ENCODE measurements around the gene GMCL1. TPM values are rescaled to one million over a fixed set of nuclear protein-coding genes. Genes with fewer than 3 reads are reported as not detected.
A peak's percentile ranks its signal among the peaks of the same experiment; 100 is the strongest.
"Not testable (repeated sequence)": the region's sequence is repeated elsewhere in the genome, so short reads cannot be mapped to it uniquely, and the experiment has no call there.

The GMCL1 gene
- 10.2 and 15.9 TPM in 2 replicates for total RNA-seq (2014; rRNA removed; shearing (Covaris generic))

GRCh38 chr2:69829256-69830044, at the start of gene GMCL1:
Gene GMCL1 (plus strand): TSS chr2:69829660. CDS start chr2:69829893, 233 bp downstream.
- DNase-seq (ENCODE audit: low spot score), result peak; percentile 95
- in situ Hi-C loops (cut with HindIII; ENCODE audit: low sequenced_read_pairs), result no loop called here

GRCh38 chr2:69780921-69781320, 48.5 kb upstream of the GMCL1 start:
- in situ Hi-C loops (cut with HindIII; ENCODE audit: low sequenced_read_pairs), result no loop called here
- no peak for DNase-seq (ENCODE audit: low spot score)

- in situ Hi-C loops (cut with HindIII; ENCODE audit: low sequenced_read_pairs), result no loop called here
- no peak for DNase-seq (ENCODE audit: low spot score)
Measured at GRCh38 chr2:69781321-69782248, 47.9 kb upstream of the GMCL1 start.

DNA sequence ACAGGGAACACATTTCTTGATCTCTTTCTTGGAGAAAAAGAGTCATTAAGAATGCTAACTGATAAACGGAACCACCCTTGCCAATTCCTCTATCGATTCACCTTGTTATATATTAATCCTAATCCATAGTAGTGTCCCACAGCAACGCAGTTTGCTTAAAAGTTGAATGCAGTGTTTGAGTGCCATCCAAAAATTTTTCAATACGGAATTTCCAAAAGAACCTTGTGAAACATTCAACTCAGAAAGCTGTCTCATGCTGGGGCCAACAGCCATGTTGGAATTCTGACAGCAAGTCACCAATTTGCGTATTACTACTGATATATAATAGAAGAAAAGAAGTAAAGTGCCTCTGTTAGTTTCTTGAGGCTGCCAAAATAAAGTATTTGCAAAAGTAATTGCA, 45.2 kb upstream of the GMCL1 start:
- in situ Hi-C loops (cut with HindIII; ENCODE audit: low sequenced_read_pairs), result no loop called here
- DNase-seq (ENCODE audit: low spot score), result no peak

DNA sequence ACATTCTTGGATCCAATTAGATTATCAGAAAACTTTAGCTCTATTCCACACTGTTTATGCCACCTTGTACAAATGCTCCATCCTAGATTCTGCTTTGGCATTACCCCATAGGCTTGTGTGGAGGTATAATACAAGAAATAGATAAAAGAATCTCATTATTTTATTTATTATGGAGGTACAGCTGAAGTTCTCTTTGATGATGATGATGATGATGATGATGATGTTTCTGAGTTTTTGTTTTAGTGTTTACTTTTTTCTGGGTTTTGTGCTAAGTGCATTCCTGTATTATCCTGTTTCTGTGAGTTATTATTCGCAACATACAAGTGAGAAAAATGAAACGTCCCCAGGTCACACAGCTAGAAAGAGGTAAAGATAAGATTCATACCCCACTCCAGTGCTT, 44.1 kb upstream of the GMCL1 start:
- in situ Hi-C loops (cut with HindIII; ENCODE audit: low sequenced_read_pairs), result no loop called here
- no peak for DNase-seq (ENCODE audit: low spot score)

DNA sequence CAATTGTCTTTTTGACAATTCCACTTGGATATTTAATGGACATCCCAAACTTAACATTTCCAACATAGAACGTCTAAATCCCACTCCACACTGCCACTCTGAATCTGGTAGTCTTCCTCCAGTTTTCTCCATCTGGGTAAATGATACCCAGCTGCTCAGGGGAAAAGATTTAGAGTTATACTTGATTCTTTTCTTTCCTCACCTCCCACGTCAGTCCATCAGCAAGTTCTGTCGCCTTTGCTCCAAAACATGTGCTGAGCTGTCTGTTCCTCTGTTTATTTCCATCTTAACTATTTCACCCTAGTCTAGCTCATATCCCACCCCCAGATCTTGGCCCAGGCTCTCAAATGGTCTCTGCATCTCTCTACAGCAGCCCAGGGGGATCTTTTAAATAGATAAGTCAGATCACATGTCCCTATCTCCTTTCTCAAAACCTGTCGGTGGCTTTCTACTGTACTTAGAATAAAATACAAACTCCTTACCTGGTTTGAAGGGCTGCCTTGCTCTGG, 43.4 kb upstream of the GMCL1 start:
- in situ Hi-C loops (cut with HindIII; ENCODE audit: low sequenced_read_pairs), result no loop called here
- no peak for DNase-seq (ENCODE audit: low spot score)

- peak; percentile 17 for DNase-seq (ENCODE audit: low spot score)
- in situ Hi-C loops (cut with HindIII; ENCODE audit: low sequenced_read_pairs), result no loop called here
Measured at GRCh38 chr2:69789175-69789721, 40.2 kb upstream of the GMCL1 start.

GRCh38 chr2:69789772-69790600, 39.5 kb upstream of the GMCL1 start:
- DNase-seq (ENCODE audit: low spot score), result peak; percentile 9
- in situ Hi-C loops (cut with HindIII; ENCODE audit: low sequenced_read_pairs), result no loop called here

DNA sequence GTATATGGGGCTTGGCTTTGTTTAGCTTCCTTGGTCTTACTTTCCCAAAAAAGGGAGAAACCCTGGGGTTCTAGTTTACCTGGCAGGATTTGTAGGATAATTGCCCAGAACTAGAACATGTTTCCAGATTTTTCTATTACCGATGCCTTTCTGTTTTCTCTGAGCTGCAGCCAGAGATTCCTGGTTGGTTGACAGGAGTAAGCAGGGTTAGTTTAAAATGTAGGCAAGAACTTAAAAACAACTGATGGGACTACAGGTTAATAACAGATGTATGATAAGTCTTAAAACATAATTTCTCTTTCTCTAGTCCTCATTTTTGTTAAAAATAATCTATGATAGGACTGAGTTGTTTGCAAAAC, 38.9 kb upstream of the GMCL1 start:
- in situ Hi-C loops (cut with HindIII; ENCODE audit: low sequenced_read_pairs), result no loop called here

GRCh38 chr2:69791045-69791444, 38.4 kb upstream of the GMCL1 start:
- in situ Hi-C loops (cut with HindIII; ENCODE audit: low sequenced_read_pairs), result no loop called here
- DNase-seq (ENCODE audit: low spot score), result no peak

More for the DNA sequence above, 38.9 kb upstream of the GMCL1 start:
- DNase-seq (ENCODE audit: low spot score), result peak; percentile 13

GRCh38 chr2:69796174-69796573, 33.3 kb upstream of the GMCL1 start:
- in situ Hi-C loops (cut with HindIII; ENCODE audit: low sequenced_read_pairs), result no loop called here
- DNase-seq (ENCODE audit: low spot score), result no peak

- no peak for DNase-seq (ENCODE audit: low spot score)
- in situ Hi-C loops (cut with HindIII; ENCODE audit: low sequenced_read_pairs), result no loop called here
Measured at GRCh38 chr2:69797235-69797634, 32.2 kb upstream of the GMCL1 start.

GRCh38 chr2:69797836-69798289, 31.6 kb upstream of the GMCL1 start:
- in situ Hi-C loops (cut with HindIII; ENCODE audit: low sequenced_read_pairs), result no loop called here
- no peak for DNase-seq (ENCODE audit: low spot score)

- in situ Hi-C loops (cut with HindIII; ENCODE audit: low sequenced_read_pairs), result no loop called here
- peak; percentile 11 for DNase-seq (ENCODE audit: low spot score)
Measured at GRCh38 chr2:69798290-69798908, 31.1 kb upstream of the GMCL1 start.

DNA sequence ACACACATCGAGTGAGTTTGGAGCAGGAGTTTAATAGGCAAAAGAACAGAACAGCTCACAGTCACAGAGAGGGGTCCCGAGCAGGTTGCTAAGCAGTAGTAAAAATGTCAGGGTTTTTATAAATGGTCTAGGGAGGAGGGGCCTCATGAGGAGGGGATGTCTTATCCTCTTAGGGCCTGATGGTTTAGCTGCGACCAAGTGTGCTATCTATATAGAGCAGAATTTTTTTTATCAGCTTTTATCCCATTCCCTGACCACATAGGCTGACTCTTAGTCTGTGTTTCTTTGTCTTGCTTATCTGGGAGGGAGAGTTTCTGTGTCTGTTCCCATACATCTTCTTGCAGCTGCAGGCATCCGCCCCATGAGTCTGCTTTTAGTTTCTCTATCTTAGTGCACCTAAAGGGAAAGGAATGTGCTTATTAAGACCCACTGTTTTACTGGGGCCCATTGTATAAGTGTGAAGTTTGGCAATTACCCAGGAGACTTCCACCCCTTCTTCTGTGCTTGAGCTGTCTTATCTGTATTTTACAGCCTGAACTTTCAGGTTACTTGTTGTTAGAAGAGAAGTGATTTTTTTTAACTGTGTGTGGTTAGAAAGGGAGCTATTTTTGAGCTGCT, 30.4 kb upstream of the GMCL1 start:
- no peak for DNase-seq (ENCODE audit: low spot score)
- in situ Hi-C loops (cut with HindIII; ENCODE audit: low sequenced_read_pairs), result no loop called here

GRCh38 chr2:69801745-69802290, 27.6 kb upstream of the GMCL1 start:
- in situ Hi-C loops (cut with HindIII; ENCODE audit: low sequenced_read_pairs), result no loop called here
- no peak for DNase-seq (ENCODE audit: low spot score)

GRCh38 chr2:69802781-69803367, 26.6 kb upstream of the GMCL1 start:
- in situ Hi-C loops (cut with HindIII; ENCODE audit: low sequenced_read_pairs); DNase-seq (ENCODE audit: low spot score): not testable (repeated sequence)

Data from G401 (cell line).